VCaP (cell line): ENCODE results near the gene RASA4B.

Experiments
- H3K27ac ChIP-seq: fragments of 450-650 bp; 2 replicates; pipeline ENCODE4 v1.5.1; 2017
- TF ChIP-seq, protein P1 (sequence below): fragments of 450-650 bp; conservative IDR thresholded peaks from 2 replicates; pipeline ENCODE4 v1.5.1; 2017; ENCODE audit warnings: mild to moderate bottlenecking, moderate library complexity

The RASA4B gene

DNA sequence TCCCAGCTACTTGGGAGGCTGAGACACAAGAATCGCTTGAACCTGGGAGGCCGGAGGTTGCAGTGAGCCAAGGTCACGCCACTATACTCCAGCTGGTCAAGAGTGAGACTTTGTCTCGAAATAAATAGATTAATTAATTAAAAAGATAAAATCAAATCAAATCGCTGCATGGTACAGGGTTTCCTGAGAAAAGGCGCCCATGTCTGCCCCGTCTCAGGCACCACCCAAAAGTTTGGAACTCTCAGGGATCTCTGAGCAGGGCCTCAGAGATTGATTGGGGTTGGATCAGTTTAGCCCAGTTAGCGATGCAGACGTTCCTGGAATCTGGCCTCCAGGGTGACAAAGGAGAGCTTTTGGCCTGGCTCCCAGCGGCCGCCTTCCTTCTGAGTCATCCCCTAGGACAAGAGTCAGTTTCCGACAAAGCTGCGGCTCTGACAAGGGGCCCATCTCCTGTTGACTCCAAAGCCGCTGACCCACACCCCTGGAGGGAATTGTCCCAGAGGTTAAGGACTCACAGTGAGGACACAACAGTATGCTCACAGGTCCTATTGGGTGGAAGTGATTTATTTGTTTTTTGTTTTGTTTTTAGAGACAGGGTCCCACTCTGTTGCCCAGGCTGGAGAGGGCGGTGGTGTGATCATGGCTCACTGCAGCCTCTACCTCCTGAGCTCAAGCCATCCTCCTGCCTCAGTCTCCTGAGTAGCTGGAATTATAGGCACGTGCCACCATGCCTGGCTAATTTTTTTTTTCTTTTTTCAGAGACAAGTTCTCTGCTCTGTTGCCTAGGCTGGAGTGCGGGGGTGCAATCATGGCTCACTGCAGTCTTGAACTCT is 77.4 kb downstream of the RASA4B start:
- H3K27ac ChIP-seq = no peak overlapping the region
- TF ChIP-seq, protein P1, sequence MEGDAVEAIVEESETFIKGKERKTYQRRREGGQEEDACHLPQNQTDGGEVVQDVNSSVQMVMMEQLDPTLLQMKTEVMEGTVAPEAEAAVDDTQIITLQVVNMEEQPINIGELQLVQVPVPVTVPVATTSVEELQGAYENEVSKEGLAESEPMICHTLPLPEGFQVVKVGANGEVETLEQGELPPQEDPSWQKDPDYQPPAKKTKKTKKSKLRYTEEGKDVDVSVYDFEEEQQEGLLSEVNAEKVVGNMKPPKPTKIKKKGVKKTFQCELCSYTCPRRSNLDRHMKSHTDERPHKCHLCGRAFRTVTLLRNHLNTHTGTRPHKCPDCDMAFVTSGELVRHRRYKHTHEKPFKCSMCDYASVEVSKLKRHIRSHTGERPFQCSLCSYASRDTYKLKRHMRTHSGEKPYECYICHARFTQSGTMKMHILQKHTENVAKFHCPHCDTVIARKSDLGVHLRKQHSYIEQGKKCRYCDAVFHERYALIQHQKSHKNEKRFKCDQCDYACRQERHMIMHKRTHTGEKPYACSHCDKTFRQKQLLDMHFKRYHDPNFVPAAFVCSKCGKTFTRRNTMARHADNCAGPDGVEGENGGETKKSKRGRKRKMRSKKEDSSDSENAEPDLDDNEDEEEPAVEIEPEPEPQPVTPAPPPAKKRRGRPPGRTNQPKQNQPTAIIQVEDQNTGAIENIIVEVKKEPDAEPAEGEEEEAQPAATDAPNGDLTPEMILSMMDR = no peak

DNA sequence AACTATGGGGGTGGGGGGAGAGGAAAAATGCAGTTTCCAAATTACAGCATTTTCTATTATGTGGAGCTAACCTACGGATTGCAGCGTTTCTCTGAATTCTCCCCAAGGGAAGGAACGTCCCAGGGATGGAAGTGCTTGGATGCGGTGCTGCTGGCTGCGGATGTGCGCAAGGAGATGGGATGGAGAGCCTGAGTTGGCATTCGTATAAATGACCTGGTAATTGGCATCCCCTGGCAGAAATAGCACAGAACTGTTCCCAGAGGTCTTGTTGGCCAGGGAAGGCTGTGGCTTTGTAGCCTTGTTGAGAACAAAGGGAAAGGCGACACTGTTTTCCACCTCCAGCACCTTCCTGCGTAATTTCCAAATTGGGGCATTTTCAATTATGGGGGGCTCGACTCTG is 81.5 kb downstream of the RASA4B start:
- TF ChIP-seq, protein P1 = no peak
- H3K27ac ChIP-seq = no peak overlapping the region

DNA sequence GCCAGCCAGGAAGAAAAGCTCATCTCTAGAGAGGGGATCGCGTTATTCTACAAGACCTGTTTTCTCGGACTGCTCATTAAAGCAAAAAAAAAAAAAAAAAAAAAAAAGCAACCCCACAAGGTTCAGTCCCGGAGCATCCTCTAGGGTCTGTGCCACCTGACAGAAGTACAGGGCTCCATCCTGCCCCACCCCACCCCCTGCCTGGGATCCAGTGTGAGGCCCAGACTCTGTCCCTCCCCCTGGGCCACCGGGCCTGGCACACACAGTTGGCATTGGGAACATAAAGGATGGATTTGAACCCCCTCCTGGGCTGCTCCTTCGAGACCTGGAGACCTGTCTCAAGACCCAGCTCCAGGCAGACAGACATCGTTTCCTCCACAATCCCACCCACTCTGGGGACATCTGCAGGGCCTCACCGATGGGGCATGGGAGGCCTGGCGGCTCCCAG is 83.5 kb downstream of the RASA4B start:
- H3K27ac ChIP-seq = peak overlapping the region; percentile 96
- TF ChIP-seq, protein P1 = no peak

- peak within 1 kb of the TSS; percentile 96 for H3K27ac ChIP-seq
Observed at GRCh38 chr7:102433219-102434038, 84.1 kb downstream of the RASA4B start, which contains the start of gene ORAI2. TSS of gene ORAI2 (plus strand) at chr7:102433575. CDS start at chr7:102438957, 5,382 bp downstream.

More at GRCh38 chr7:102433219-102434038, 84.1 kb downstream of the RASA4B start, which contains the start of gene ORAI2:
- TF ChIP-seq, protein P1 = no peak
